Esophagus squamous epithelium (tissue), 4 donors: Measurements from ENCODE around the gene PPP1R12A.

Experiments used
- POLR2A ChIP-seq, 4 donors: fragments of 450-650 bp; IDR thresholded peaks; one replicate each; pipeline ENCODE4 v1.6.1; 2017; ENCODE audit warnings: antibody characterized with exemption in 4 of 4, mild to moderate bottlenecking in 4 of 4, moderate library complexity in 3 of 4
- TF ChIP-seq, protein P1 (sequence below), 6 experiments: fragments of 450-650 bp in 4 of 6; fragments of 200-600 bp in 2 of 6; sonication (generic) in 2 of 6; IDR thresholded peaks; one replicate each; pipeline ENCODE4 v1.5.1; 2016 to 2019; ENCODE audit warnings: antibody characterized with exemption in 6 of 6, mild to moderate bottlenecking in 4 of 6, moderate library complexity in 4 of 6

DNA sequence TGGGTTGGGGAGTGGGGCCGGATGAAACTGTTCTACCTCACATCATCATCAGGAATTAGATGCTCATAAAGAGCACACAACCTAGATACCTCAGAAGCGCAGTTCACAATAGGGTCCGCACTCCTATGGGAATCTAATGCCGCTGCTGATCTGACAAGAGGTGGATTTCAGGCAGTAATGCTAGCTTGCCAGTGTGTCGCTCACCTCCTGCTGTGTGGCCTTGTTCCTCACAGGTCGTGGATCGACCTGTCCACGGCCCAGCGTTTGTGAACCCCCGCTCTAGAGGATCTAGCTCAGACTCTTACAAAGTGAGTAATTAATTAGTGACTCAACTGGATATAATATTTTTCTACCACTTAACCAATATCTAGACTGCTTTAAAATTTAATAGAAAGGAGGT, 5.8 kb downstream of the PPP1R12A start:
- TF ChIP-seq, protein P1, sequence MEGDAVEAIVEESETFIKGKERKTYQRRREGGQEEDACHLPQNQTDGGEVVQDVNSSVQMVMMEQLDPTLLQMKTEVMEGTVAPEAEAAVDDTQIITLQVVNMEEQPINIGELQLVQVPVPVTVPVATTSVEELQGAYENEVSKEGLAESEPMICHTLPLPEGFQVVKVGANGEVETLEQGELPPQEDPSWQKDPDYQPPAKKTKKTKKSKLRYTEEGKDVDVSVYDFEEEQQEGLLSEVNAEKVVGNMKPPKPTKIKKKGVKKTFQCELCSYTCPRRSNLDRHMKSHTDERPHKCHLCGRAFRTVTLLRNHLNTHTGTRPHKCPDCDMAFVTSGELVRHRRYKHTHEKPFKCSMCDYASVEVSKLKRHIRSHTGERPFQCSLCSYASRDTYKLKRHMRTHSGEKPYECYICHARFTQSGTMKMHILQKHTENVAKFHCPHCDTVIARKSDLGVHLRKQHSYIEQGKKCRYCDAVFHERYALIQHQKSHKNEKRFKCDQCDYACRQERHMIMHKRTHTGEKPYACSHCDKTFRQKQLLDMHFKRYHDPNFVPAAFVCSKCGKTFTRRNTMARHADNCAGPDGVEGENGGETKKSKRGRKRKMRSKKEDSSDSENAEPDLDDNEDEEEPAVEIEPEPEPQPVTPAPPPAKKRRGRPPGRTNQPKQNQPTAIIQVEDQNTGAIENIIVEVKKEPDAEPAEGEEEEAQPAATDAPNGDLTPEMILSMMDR (IDR thresholded peaks at IDR 0.05): no peak
- TF ChIP-seq POLR2A (IDR thresholded peaks at IDR 0.05): no peak
